Endothelial cell of umbilical vein (primary cell): ENCODE results near the gene NEAT1. TPM values are rescaled to one million over a fixed set of nuclear protein-coding genes. Genes with fewer than 3 reads are reported as not detected.

Experiments
- BruUV-seq: library from RNA; stranded (reverse); fragments of 400-500 nt; replicated peaks from 2 replicates; lab custom pipeline; 2021; lab: Mats Ljungman, UMichigan
- CTCF ChIA-PET: fragments of 300-600, 350-600 bp; sonication (Branson Sonifier 250); formaldehyde crosslinking; loops from one replicate; lab custom pipeline; 2021; ENCODE audit warnings: antibody characterized with exemption, inconsistent platforms; lab: Charles Lee
- POLR2A ChIA-PET: fragments of 300-600, 350-600 bp; sonication (Branson Sonifier 250); formaldehyde crosslinking; loops from one replicate; lab custom pipeline; 2021; ENCODE audit warnings: antibody characterized with exemption, inconsistent platforms; lab: Charles Lee
- DNase-seq: peaks from one replicate; pipeline ENCODE4 v3.0.0-alpha.2; 2011; ENCODE audit warnings: low read depth, low spot score
- FAIRE-seq: peaks from 2 replicates; lab custom pipeline; 2011; peaks lifted over from hg19 to GRCh38; lab: Jason Lieb, UNC
- H2AFZ ChIP-seq: 2 replicates; pipeline ENCODE4 v1.6.0; 2012; ENCODE audit warnings: low read depth, low read length, control low read depth, inconsistent platforms
- H3K27ac ChIP-seq: 2 replicates; pipeline ENCODE4 v1.5.1; 2011; ENCODE audit warnings: low read depth, mild to moderate bottlenecking, control low read depth, low read length, moderate library complexity; ENCODE audit not compliant: insufficient read depth
- H3K27me3 ChIP-seq, 2 experiments: 2 replicates each; pipeline versions ENCODE4 v1.6.0 to v1.6.1; 2011; ENCODE audit warnings: low read length in 2 of 2, mixed read lengths in 1 of 2; ENCODE audit not compliant: control insufficient read depth in 2 of 2, insufficient read depth in 2 of 2
- H3K36me3 ChIP-seq, 2 experiments: 2 replicates in 1 of 2; 3 replicates in 1 of 2; pipeline ENCODE4 v1.5.1; 2011; ENCODE audit warnings: low read length in 2 of 2, mild to moderate bottlenecking in 1 of 2, moderate library complexity in 1 of 2; ENCODE audit not compliant: control insufficient read depth in 2 of 2, insufficient read depth in 2 of 2; ENCODE audit errors: extremely low read depth in 1 of 2
- H3K4me1 ChIP-seq: 3 replicates; pipeline ENCODE4 v1.5.1; 2011; ENCODE audit warnings: mild to moderate bottlenecking, low read length; ENCODE audit not compliant: control insufficient read depth, insufficient read depth; ENCODE audit errors: extremely low read depth
- H3K4me2 ChIP-seq: 2 replicates; pipeline ENCODE4 v1.6.1; 2011; ENCODE audit warnings: low read length, control low read depth, mixed read lengths; ENCODE audit not compliant: insufficient read depth
- H3K4me3 ChIP-seq, 3 experiments: fragments of 200-600 bp in 1 of 3; sonication (generic), shearing (Covaris generic) in 1 of 3; replicated peaks in 1 of 3; 2 replicates each; pipeline ENCODE4 v1.5.1; 2011 to 2016; ENCODE audit warnings: control low read depth in 3 of 3, low read length in 3 of 3, mild to moderate bottlenecking in 2 of 3, inconsistent platforms in 1 of 3, low read depth in 1 of 3, moderate library complexity in 1 of 3; ENCODE audit not compliant: insufficient read depth in 1 of 3
- H3K79me2 ChIP-seq: 2 replicates; pipeline ENCODE4 v1.6.0; 2012; ENCODE audit warnings: low read length, inconsistent platforms; ENCODE audit not compliant: control insufficient read depth, insufficient read depth
- H3K9ac ChIP-seq: replicated peaks from 2 replicates; pipeline ENCODE3; 2011; ENCODE audit warnings: low read length, control low read depth; ENCODE audit not compliant: insufficient read depth; ENCODE audit errors: extremely low read depth
- H3K9me1 ChIP-seq: replicated peaks from 3 replicates; pipeline ENCODE4 v1.6.0; 2011; ENCODE audit warnings: mild to moderate bottlenecking, low read length; ENCODE audit not compliant: control insufficient read depth, insufficient read depth; ENCODE audit errors: extremely low read depth
- H3K9me3 ChIP-seq: replicated peaks from 2 replicates; pipeline ENCODE4 v1.5.1; 2012; ENCODE audit warnings: low read length, inconsistent platforms; ENCODE audit not compliant: control insufficient read depth, insufficient read depth
- H4K20me1 ChIP-seq: replicated peaks from 2 replicates; pipeline ENCODE3; 2011; ENCODE audit warnings: mild to moderate bottlenecking, low read length; ENCODE audit not compliant: control insufficient read depth, insufficient read depth; ENCODE audit errors: extremely low read depth
- CTCF ChIP-seq, 2 donors: IDR thresholded peaks; 1 replicate in 1 of 2; 2 replicates in 1 of 2; pipeline ENCODE4 v1.5.1; 2011; ENCODE audit warnings: low read length in 2 of 2, mild to moderate bottlenecking in 2 of 2, moderate library complexity in 2 of 2, control low read depth in 1 of 2, inconsistent platforms in 1 of 2, low read depth in 1 of 2; ENCODE audit not compliant: insufficient read depth in 1 of 2; ENCODE audit errors: extremely low read depth in 1 of 2
- EZH2 ChIP-seq: IDR thresholded peaks from 2 replicates; pipeline ENCODE4 v1.6.1; 2012; ENCODE audit warnings: borderline replicate concordance, low read depth, mild to moderate bottlenecking, moderate library complexity, low read length, inconsistent platforms; ENCODE audit not compliant: severe bottlenecking
- FOS ChIP-seq: IDR thresholded peaks from 2 replicates; pipeline ENCODE4 v1.6.1; 2011; ENCODE audit warnings: mild to moderate bottlenecking, low read length, moderate library complexity, borderline replicate concordance; ENCODE audit not compliant: insufficient read depth
- GATA2 ChIP-seq: IDR thresholded peaks from 2 replicates; pipeline ENCODE4 v1.7.0; 2011; ENCODE audit warnings: low read depth, mild to moderate bottlenecking, moderate library complexity, mixed read lengths, low read length; ENCODE audit not compliant: insufficient read length, insufficient read depth
- JUN ChIP-seq: IDR thresholded peaks from 2 replicates; pipeline ENCODE4 v1.6.1; 2011; ENCODE audit warnings: borderline replicate concordance, low read depth; ENCODE audit not compliant: insufficient read length, insufficient read depth
- MAX ChIP-seq: IDR thresholded peaks from 2 replicates; pipeline ENCODE4 v1.6.1; 2011; ENCODE audit not compliant: insufficient read depth, insufficient read length
- MYC ChIP-seq: IDR thresholded peaks from one replicate; pipeline ENCODE4 v1.6.1; 2011; ENCODE audit warnings: mild to moderate bottlenecking, low read depth, low read length
- POLR2A ChIP-seq: IDR thresholded peaks from 2 replicates; pipeline ENCODE4 v1.6.1; 2012; ENCODE audit warnings: low read depth, mild to moderate bottlenecking, control low read depth, low read length
- POLR2AphosphoS5 ChIP-seq: IDR thresholded peaks from 2 replicates; pipeline ENCODE4 v1.6.1; 2012; ENCODE audit warnings: low read depth, mild to moderate bottlenecking, control low read depth, low read length, moderate library complexity; ENCODE audit not compliant: insufficient read depth
- dilution Hi-C: fragments of 300-500 bp; cut with MboI; formaldehyde crosslinking; loops from one replicate; pipeline ENCODE4 v1.15.0; 2019; ENCODE audit warnings: low sequenced_read_pairs; ENCODE audit not compliant: extremely low pct_ligation_motif_present
- intact Hi-C: fragments of 100-400 bp; cut with micrococcal nuclease; formaldehyde crosslinking; loops from one replicate; pipeline ENCODE4 v1.10.0; 2022
- polyA plus RNA-seq, 4 experiments: library from polyadenylated mRNA; depleted of rRNA in 3 of 4; stranded (reverse) in 3 of 4; unstranded in 1 of 4; fragments of >200 nt; gene quantifications; 2 replicates each; pipeline versions ENCODE4 v1.2.1 to v1.2.3, GENCODE V29; 2011 to 2012; ENCODE audit warnings: missing spikeins in 1 of 4
- total RNA-seq: library from RNA; stranded (reverse); gene quantifications from 2 replicates; pipeline ENCODE4 v1.2.3, GENCODE V29; 2021

Gene NEAT1
- total and polyA plus RNA-seq, 2 donors (not counting 3 experiments of a cell fraction or from before 2014, with no cell fraction given), result 34.4 to 957 TPM

- H3K27ac ChIP-seq, result peak overlapping the region; percentile 99
- peak; percentile 26 for DNase-seq
- intact Hi-C loops, result loop anchor here (1.0 to 10.0 kb wide), 3 partner anchors 13 to 93 kb away; no protein-coding TSS in a partner anchor
- H3K4me3 ChIP-seq, result no peak overlapping the region
- no TSS peak for BruUV-seq
- H3K4me1 ChIP-seq, result peaks cover 55% of the 10 kb centered on the region
- no peaks in the 10 kb centered on the region for H3K27me3 ChIP-seq
- no peak for FAIRE-seq
- ChIA-PET POLR2A (interaction anchor here (0.5 to 10.0 kb wide), 4 partner anchors 8 to 165 kb away, joined by 3 to 127 read pairs (median 19); partner anchors contain the start of gene MALAT1), CTCF (interaction anchor here (1.0 to 4.8 kb wide), 22 partner anchors 9 to 142 kb away, joined by 3 to 105 read pairs (median 6); partner anchors contain the start of gene SLC25A45)
- H3K79me2 ChIP-seq, result peaks cover 27% of the 10 kb centered on the region
- H3K9me3 ChIP-seq, result no peaks in the 10 kb centered on the region
- dilution Hi-C loops, result no loop called here
- peaks cover 0 to 7% of the 10 kb centered on the region in 2 experiments for H3K36me3 ChIP-seq
- TF ChIP-seq POLR2AphosphoS5, result no peak
- H3K9me1 ChIP-seq, result no peaks in the 10 kb centered on the region
- no peak overlapping the region for H2AFZ ChIP-seq
- H4K20me1 ChIP-seq, result no peaks in the 10 kb centered on the region
- peak overlapping the region; percentile 25 for H3K9ac ChIP-seq
- no peak overlapping the region for H3K4me2 ChIP-seq
Measured at GRCh38 chr11:65416841-65417701, 5.5 kb upstream of the NEAT1 start.

GRCh38 chr11:65417702-65418430 lies 4.7 kb upstream of the NEAT1 start:
- CTCF ChIA-PET, result interaction anchor here (1.8 to 4.8 kb wide), 4 partner anchors 37 to 90 kb away, joined by 5 to 105 read pairs (median 23); partner anchors contain the start of gene SLC25A45
- TF ChIP-seq FOS (no peak), MAX (no peak), JUN (no peak), POLR2A (no peak), POLR2AphosphoS5 (no peak), MYC (no peak), CTCF (IDR thresholded peaks at IDR 0.05; ENCODE audit: extremely low read depth in 1 of 2, insufficient read depth in 1 of 2, low read depth in 1 of 2, low read length in 2 of 2) (no peak), GATA2 (no peak), EZH2 (no peak)
- no peaks in the 10 kb centered on the region for H3K27me3 ChIP-seq

More at GRCh38 chr11:65417702-65418430, 4.7 kb upstream of the NEAT1 start:
- FAIRE-seq, result peak; percentile 12
- Histone ChIP-seq H3K9me1 (no peaks in the 10 kb centered on the region), H3K4me2 (no peak overlapping the region), H3K36me3 (peaks cover 0 to 5% of the 10 kb centered on the region in 2 experiments), H4K20me1 (no peaks in the 10 kb centered on the region), H3K9ac (peak overlapping the region; percentile 98), H3K79me2 (peaks cover 32% of the 10 kb centered on the region), H3K9me3 (no peaks in the 10 kb centered on the region), H3K27ac (peak overlapping the region; percentile 99), H2AFZ (no peak overlapping the region), H3K4me1 (peaks cover 55% of the 10 kb centered on the region), H3K4me3 (no peak overlapping the region)
- POLR2A ChIA-PET, result interaction anchor here (0.5 to 10.0 kb wide), 4 partner anchors 70 to 166 kb away, joined by 3 to 127 read pairs (median 8); no protein-coding TSS in a partner anchor
- dilution Hi-C loops (no loop called here), intact Hi-C loops (loop anchor here (1.0 to 10.0 kb wide), 2 partner anchors 36 to 53 kb away; partner anchors contain the start of gene SLC25A45)
- BruUV-seq, result no TSS peak
- peak; percentile 26 for DNase-seq
